ENCODE data around the gene LSAMP. TPM values are rescaled to one million over a fixed set of nuclear protein-coding genes. Genes with fewer than 3 reads are reported as not detected.

The LSAMP gene
- total RNA-seq, 1 experiment from 2014 or later = 3.1 TPM

- BruUV-seq (replicated peaks) = no TSS peak
- no peaks in the 10 kb centered on the region for H3K9me3 ChIP-seq (ENCODE audit: control insufficient read depth, insufficient read depth, low read depth, low read length)
- H3K36me3 ChIP-seq (ENCODE audit: control insufficient read depth, insufficient read depth, low read length) = no peaks in the 10 kb centered on the region
- ChIA-PET CTCF (no interaction called here), POLR2A (no interaction called here)
- intact Hi-C loops (cut with micrococcal nuclease; ENCODE audit: unreplicated experiment) = no loop called here
- no peak overlapping the region for H3K27ac ChIP-seq (ENCODE audit: low read length)
- DNase-seq (ENCODE audit: low read depth, low spot score) = no peak
- no peak overlapping the region for H3K4me3 ChIP-seq (ENCODE audit: low read depth in 2 of 2, low read length in 2 of 2)
- ATAC-seq = no peak
- in situ Hi-C loops (cut with HindIII; ENCODE audit: low pct_unique_long_range_greater_than_20kb, low sequenced_read_pairs) = no loop called here
- H3K27me3 ChIP-seq (ENCODE audit: control insufficient read depth, insufficient read depth, low read length) = no peaks in the 10 kb centered on the region
- TF ChIP-seq POLR2AphosphoS5 (IDR thresholded peaks at IDR 0.05; ENCODE audit: low read depth, low read length) (no peak), SIN3A (IDR thresholded peaks at IDR 0.05; ENCODE audit: borderline replicate concordance, insufficient read depth, low read depth, low read length) (no peak)
- H3K4me1 ChIP-seq (ENCODE audit: control insufficient read depth, insufficient read depth, low read length) = no peaks in the 10 kb centered on the region
These were observed 407.1 kb downstream of the LSAMP start for GRCh38 chr3:116037954-116038911.

GRCh38 chr3:116035429-116035828 lies 409.9 kb downstream of the LSAMP start:
- in situ Hi-C loops (cut with HindIII; ENCODE audit: low pct_unique_long_range_greater_than_20kb, low sequenced_read_pairs) = no loop called here
- BruUV-seq (replicated peaks) = no TSS peak
- Histone ChIP-seq H3K36me3 (ENCODE audit: control insufficient read depth, insufficient read depth, low read length) (no peaks in the 10 kb centered on the region), H3K4me3 (ENCODE audit: low read depth in 2 of 2, low read length in 2 of 2) (no peak overlapping the region), H3K9me3 (ENCODE audit: control insufficient read depth, insufficient read depth, low read depth, low read length) (no peaks in the 10 kb centered on the region), H3K27me3 (ENCODE audit: control insufficient read depth, insufficient read depth, low read length) (no peaks in the 10 kb centered on the region), H3K27ac (ENCODE audit: low read length) (no peak overlapping the region), H3K4me1 (ENCODE audit: control insufficient read depth, insufficient read depth, low read length) (no peaks in the 10 kb centered on the region)
- ATAC-seq (no peak), DNase-seq (ENCODE audit: low read depth, low spot score) (no peak)
- TF ChIP-seq POLR2AphosphoS5 (IDR thresholded peaks at IDR 0.05; ENCODE audit: low read depth, low read length) = no peak
- no peak for TF ChIP-seq REST (IDR thresholded peaks at IDR 0.05; ENCODE audit: insufficient read depth in 1 of 2, low read depth in 2 of 2, low read length in 1 of 2)
- no peak for TF ChIP-seq TCF7L2 (IDR thresholded peaks at IDR 0.05; ENCODE audit: low read depth, low read length)
- CTCF ChIA-PET = no interaction called here
- POLR2A ChIA-PET = no interaction called here
- intact Hi-C loops (cut with micrococcal nuclease; ENCODE audit: unreplicated experiment) = no loop called here

- no TSS peak for BruUV-seq (replicated peaks)
- ChIA-PET CTCF (no interaction called here), POLR2A (no interaction called here)
- Histone ChIP-seq H3K4me1 (ENCODE audit: control insufficient read depth, insufficient read depth, low read length) (no peaks in the 10 kb centered on the region), H3K27ac (ENCODE audit: low read length) (no peak overlapping the region), H3K36me3 (ENCODE audit: control insufficient read depth, insufficient read depth, low read length) (no peaks in the 10 kb centered on the region), H3K9me3 (ENCODE audit: control insufficient read depth, insufficient read depth, low read depth, low read length) (no peaks in the 10 kb centered on the region), H3K27me3 (ENCODE audit: control insufficient read depth, insufficient read depth, low read length) (no peaks in the 10 kb centered on the region), H3K4me3 (ENCODE audit: low read depth in 2 of 2, low read length in 2 of 2) (no peak overlapping the region)
- DNase-seq (ENCODE audit: low read depth, low spot score) = no peak
- no peak for ATAC-seq
- intact Hi-C loops (cut with micrococcal nuclease; ENCODE audit: unreplicated experiment) = no loop called here
- no peak for TF ChIP-seq TCF7L2 (IDR thresholded peaks at IDR 0.05; ENCODE audit: low read depth, low read length)
- TF ChIP-seq POLR2AphosphoS5 (IDR thresholded peaks at IDR 0.05; ENCODE audit: low read depth, low read length) = no peak
- TF ChIP-seq CTCF (IDR thresholded peaks at IDR 0.05) = no peak
- TF ChIP-seq REST (IDR thresholded peaks at IDR 0.05; ENCODE audit: insufficient read depth in 1 of 2, low read depth in 2 of 2, low read length in 1 of 2) = no peak
- TF ChIP-seq SIN3A (IDR thresholded peaks at IDR 0.05; ENCODE audit: borderline replicate concordance, insufficient read depth, low read depth, low read length) = no peak
- in situ Hi-C loops (cut with HindIII; ENCODE audit: low pct_unique_long_range_greater_than_20kb, low sequenced_read_pairs) = no loop called here
These were observed 410.5 kb downstream of the LSAMP start for GRCh38 chr3:116034794-116035193.
